ENCODE results near the gene PBX1. TPM values are rescaled to one million over a fixed set of nuclear protein-coding genes. Genes with fewer than 3 reads are reported as not detected.

PBX1 gene
- total RNA-seq, 4 donors from 2014 or later, result 15.2 to 48.6 (median 23.5) TPM

GRCh38 chr1:164671966-164672571 lies 113.1 kb downstream of the PBX1 start:
- no peak overlapping the region for H3K4me3 ChIP-seq
- H3K27ac ChIP-seq, result peak overlapping the region in 3 of 4 donors; percentile 39 to 67 (median 47)
- intact Hi-C loops (cut with DNase I), result no loop called here
- H3K27me3 ChIP-seq, result no peaks in the 10 kb centered on the region
- no peaks in the 10 kb centered on the region for H3K36me3 ChIP-seq
- no peak for TF ChIP-seq POLR2A (IDR thresholded peaks at IDR 0.05)
- no peak for TF ChIP-seq CTCF (IDR thresholded peaks at IDR 0.05)
- no peaks in the 10 kb centered on the region for H3K9me3 ChIP-seq
- peaks cover 0 to 79% (median 37%) of the 10 kb centered on the region in 3 donors for H3K4me1 ChIP-seq
- no peak for DNase-seq
- 48 to 56% methylated on average over 7 of the region's 7 CpGs for WGBS, 2 donors

GRCh38 chr1:164672588-164672987 lies 113.6 kb downstream of the PBX1 start:
- intact Hi-C loops (cut with DNase I), result no loop called here
- WGBS, 2 donors, result 83 to 89% methylated on average over 3 of the region's 3 CpGs
- no peak for DNase-seq
- Histone ChIP-seq H3K27ac (peak overlapping the region in 3 of 4 donors; percentile 39 to 67 (median 47)), H3K36me3 (no peaks in the 10 kb centered on the region), H3K27me3 (no peaks in the 10 kb centered on the region), H3K4me3 (no peak overlapping the region), H3K4me1 (peaks cover 0 to 74% (median 37%) of the 10 kb centered on the region in 3 donors), H3K9me3 (no peaks in the 10 kb centered on the region)
- TF ChIP-seq CTCF (IDR thresholded peaks at IDR 0.05) (no peak), POLR2A (IDR thresholded peaks at IDR 0.05) (no peak)

- TF ChIP-seq POLR2A (IDR thresholded peaks at IDR 0.05) (no peak), CTCF (IDR thresholded peaks at IDR 0.05) (peak in 3 of 6 experiments; percentile 9 to 39 (median 32))
- Histone ChIP-seq H3K27me3 (no peaks in the 10 kb centered on the region), H3K4me1 (peaks cover 0 to 66% (median 37%) of the 10 kb centered on the region in 3 donors), H3K36me3 (no peaks in the 10 kb centered on the region), H3K27ac (peak overlapping the region in 1 of 4 donors; percentile 14), H3K4me3 (no peak overlapping the region), H3K9me3 (no peaks in the 10 kb centered on the region)
- no peak for DNase-seq
- WGBS, 2 donors, result 90 to 92% methylated on average over 10 to 14 of the region's 14 CpGs
- intact Hi-C loops (cut with DNase I), result no loop called here
Measured at GRCh38 chr1:164673584-164674214, 114.7 kb downstream of the PBX1 start.

GRCh38 chr1:164675342-164675904 lies 116.4 kb downstream of the PBX1 start:
- DNase-seq, result no peak
- intact Hi-C loops (cut with DNase I), result no loop called here
- Histone ChIP-seq H3K9me3 (no peaks in the 10 kb centered on the region), H3K27ac (peak overlapping the region in 1 of 4 donors; percentile 28), H3K4me3 (no peak overlapping the region), H3K4me1 (peaks cover 0 to 55% (median 30%) of the 10 kb centered on the region in 3 donors), H3K36me3 (peaks cover 0 to 10% (median 0%) of the 10 kb centered on the region in 3 donors), H3K27me3 (no peaks in the 10 kb centered on the region)
- WGBS, 2 donors, result 82 to 88% methylated on average over 4 of the region's 4 CpGs
- no peak for TF ChIP-seq POLR2A (IDR thresholded peaks at IDR 0.05)
- TF ChIP-seq CTCF (IDR thresholded peaks at IDR 0.05), result no peak

GRCh38 chr1:164678136-164678700 lies 119.2 kb downstream of the PBX1 start:
- TF ChIP-seq POLR2A (IDR thresholded peaks at IDR 0.05), result no peak
- no peak for TF ChIP-seq CTCF (IDR thresholded peaks at IDR 0.05)
- intact Hi-C loops (cut with DNase I), result no loop called here
- no peak overlapping the region for H3K4me3 ChIP-seq
- H3K27me3 ChIP-seq, result no peaks in the 10 kb centered on the region
- peaks cover 3 to 41% (median 17%) of the 10 kb centered on the region in 3 donors for H3K4me1 ChIP-seq
- H3K9me3 ChIP-seq, result no peaks in the 10 kb centered on the region
- peaks cover 0 to 10% (median 0%) of the 10 kb centered on the region in 3 donors for H3K36me3 ChIP-seq
- 71 to 74% methylated on average over 5 of the region's 5 CpGs for WGBS, 2 donors
- DNase-seq, result no peak
- H3K27ac ChIP-seq, result no peak overlapping the region

All from esophagus squamous epithelium (tissue), 5 donors.